Panc1 (cell line): ENCODE results near the gene GBX1. TPM values are rescaled to one million over a fixed set of nuclear protein-coding genes. Genes with fewer than 3 reads are reported as not detected.

Experiments
- ATAC-seq: fragments of 200-7000 bp; cut with Tn5 transposase; 2 replicates; pipeline ENCODE4 v1.9.1; 2020; ENCODE audit warnings: mild to moderate bottlenecking, moderate library complexity
- BruUV-seq: library from RNA; stranded (reverse); fragments of 400-500 nt; replicated peaks from 2 replicates; lab custom pipeline; 2021; lab: Mats Ljungman, UMichigan
- CTCF ChIA-PET: fragments of 300-600 bp; sonication (Branson Sonifier 250); formaldehyde crosslinking; loops from one replicate; lab custom pipeline; 2022; ENCODE audit warnings: antibody characterized with exemption; lab: Charles Lee
- POLR2A ChIA-PET: fragments of 300-600 bp; sonication (Branson Sonifier 250); formaldehyde crosslinking; loops from one replicate; lab custom pipeline; 2022; ENCODE audit warnings: antibody characterized with exemption; lab: Charles Lee
- DNase-seq: peaks from one replicate; pipeline ENCODE4 v3.0.0-alpha.2; 2010; ENCODE audit warnings: low read depth, low spot score
- H3K27ac ChIP-seq: 2 replicates; pipeline ENCODE4 v1.5.1; 2011; ENCODE audit warnings: mild to moderate bottlenecking, low read length, inconsistent platforms
- H3K27me3 ChIP-seq: fragments of 200-500 bp; sonication (Bioruptor generic); 2 replicates; pipeline ENCODE4 v1.6.0; 2014; ENCODE audit warnings: low read length, inconsistent platforms; ENCODE audit not compliant: control insufficient read depth, insufficient read depth
- H3K36me3 ChIP-seq: fragments of 200-500 bp; sonication (Bioruptor generic); 2 replicates; pipeline ENCODE4 v1.5.1; 2014; ENCODE audit warnings: inconsistent platforms, mild to moderate bottlenecking, low read length, moderate library complexity; ENCODE audit not compliant: control insufficient read depth, insufficient read depth
- H3K4me1 ChIP-seq: 2 replicates; pipeline ENCODE4 v1.5.1; 2011; ENCODE audit warnings: inconsistent platforms, mild to moderate bottlenecking, low read length, moderate library complexity; ENCODE audit not compliant: control insufficient read depth, insufficient read depth
- H3K4me3 ChIP-seq, 2 experiments: 2 replicates each; pipeline ENCODE4 v1.5.1; 2011 to 2012; ENCODE audit warnings: low read depth in 2 of 2, low read length in 2 of 2, mild to moderate bottlenecking in 2 of 2, inconsistent platforms in 1 of 2, moderate library complexity in 1 of 2
- H3K9me3 ChIP-seq: fragments of 200-500 bp; sonication (Bioruptor generic); 2 replicates; pipeline ENCODE4 v1.5.1; 2014; ENCODE audit warnings: low read depth, mild to moderate bottlenecking, inconsistent platforms, low read length, moderate library complexity; ENCODE audit not compliant: control insufficient read depth, insufficient read depth
- POLR2AphosphoS5 ChIP-seq: IDR thresholded peaks from 2 replicates; pipeline ENCODE4 v1.6.1; 2012; ENCODE audit warnings: mild to moderate bottlenecking, low read depth, low read length, moderate library complexity
- SIN3A ChIP-seq: IDR thresholded peaks from 2 replicates; pipeline ENCODE4 v1.6.1; 2012; ENCODE audit warnings: low read depth, mild to moderate bottlenecking, low read length, moderate library complexity, borderline replicate concordance; ENCODE audit not compliant: insufficient read depth
- TCF7L2 ChIP-seq: IDR thresholded peaks from 2 replicates; pipeline ENCODE4 v1.6.1; 2011; ENCODE audit warnings: mild to moderate bottlenecking, low read depth, low read length, inconsistent platforms
- in situ Hi-C: cut with HindIII; loops from 2 replicates; pipeline ENCODE4 v1.10.0; 2016; ENCODE audit warnings: low sequenced_read_pairs, low pct_unique_long_range_greater_than_20kb
- intact Hi-C: fragments of 100-400 bp; cut with micrococcal nuclease; formaldehyde crosslinking; loops from one replicate; pipeline ENCODE4 v1.10.0; 2022; ENCODE audit not compliant: unreplicated experiment
- total RNA-seq: library from RNA; stranded (reverse); gene quantifications from one replicate; pipeline ENCODE4 v1.2.1, GENCODE V29; 2021; ENCODE audit not compliant: unreplicated experiment
- TF ChIP-seq, protein P1 (sequence below): fragments of 450-650 bp; IDR thresholded peaks from 2 replicates; pipeline ENCODE4 v1.5.1; 2017; ENCODE audit warnings: mild to moderate bottlenecking
- TF ChIP-seq, protein P2 (sequence below), 2 experiments: IDR thresholded peaks; 2 replicates each; pipeline ENCODE4 v1.6.1; 2011 to 2012; ENCODE audit warnings: low read depth in 2 of 2, control low read depth in 1 of 2, low read length in 1 of 2, mild to moderate bottlenecking in 1 of 2, moderate library complexity in 1 of 2; ENCODE audit not compliant: insufficient read depth in 1 of 2

Gene GBX1
- total RNA-seq, 1 experiment from 2014 or later, result not detected

DNA sequence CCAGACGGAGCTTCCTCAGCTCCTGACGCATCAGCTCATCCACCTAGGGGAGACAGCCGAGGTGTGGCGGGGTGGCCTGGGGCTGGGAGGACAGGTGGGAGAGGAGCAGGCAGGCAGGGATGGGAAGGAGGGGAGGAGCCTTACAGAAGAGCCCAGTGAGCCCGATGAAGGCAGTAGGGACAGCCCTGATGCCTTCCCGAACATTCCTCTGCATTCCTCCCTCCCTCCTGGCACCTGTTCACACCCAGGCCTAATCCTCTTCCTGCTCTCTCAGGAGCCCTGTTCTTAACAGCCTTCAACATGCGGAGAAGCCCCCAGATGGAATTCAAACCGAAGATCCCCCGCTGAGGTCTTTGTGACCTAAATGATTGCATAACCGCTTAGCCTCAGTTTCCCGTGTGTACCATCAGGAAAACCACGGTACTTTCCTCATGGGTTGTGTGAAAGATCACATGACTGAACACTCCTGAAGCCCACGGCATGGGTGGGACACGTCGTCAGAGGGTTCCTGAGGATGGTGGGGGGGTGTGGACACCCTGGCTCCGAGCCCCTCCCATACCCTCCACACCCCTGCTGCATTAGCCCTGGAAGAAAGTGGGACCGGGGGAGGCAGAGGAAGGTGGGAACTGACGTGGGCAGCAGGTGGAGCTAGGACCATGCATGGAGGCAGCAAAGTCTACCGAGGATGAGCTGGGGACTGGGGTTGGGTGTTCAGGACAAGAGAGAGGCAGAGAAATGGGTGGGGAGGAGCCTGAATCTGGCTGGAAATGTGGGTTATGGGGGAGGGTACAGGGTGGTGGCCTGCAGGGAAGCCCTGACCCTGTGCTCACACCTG lies 28.3 kb upstream of the GBX1 start:
- Histone ChIP-seq H3K27me3 (peaks cover 5% of the 10 kb centered on the region), H3K36me3 (no peaks in the 10 kb centered on the region), H3K4me3 (no peak overlapping the region), H3K27ac (no peak overlapping the region), H3K4me1 (no peaks in the 10 kb centered on the region), H3K9me3 (no peaks in the 10 kb centered on the region)
- TF ChIP-seq TCF7L2 (no peak), SIN3A (no peak), POLR2AphosphoS5 (no peak)
- TF ChIP-seq, protein P1, sequence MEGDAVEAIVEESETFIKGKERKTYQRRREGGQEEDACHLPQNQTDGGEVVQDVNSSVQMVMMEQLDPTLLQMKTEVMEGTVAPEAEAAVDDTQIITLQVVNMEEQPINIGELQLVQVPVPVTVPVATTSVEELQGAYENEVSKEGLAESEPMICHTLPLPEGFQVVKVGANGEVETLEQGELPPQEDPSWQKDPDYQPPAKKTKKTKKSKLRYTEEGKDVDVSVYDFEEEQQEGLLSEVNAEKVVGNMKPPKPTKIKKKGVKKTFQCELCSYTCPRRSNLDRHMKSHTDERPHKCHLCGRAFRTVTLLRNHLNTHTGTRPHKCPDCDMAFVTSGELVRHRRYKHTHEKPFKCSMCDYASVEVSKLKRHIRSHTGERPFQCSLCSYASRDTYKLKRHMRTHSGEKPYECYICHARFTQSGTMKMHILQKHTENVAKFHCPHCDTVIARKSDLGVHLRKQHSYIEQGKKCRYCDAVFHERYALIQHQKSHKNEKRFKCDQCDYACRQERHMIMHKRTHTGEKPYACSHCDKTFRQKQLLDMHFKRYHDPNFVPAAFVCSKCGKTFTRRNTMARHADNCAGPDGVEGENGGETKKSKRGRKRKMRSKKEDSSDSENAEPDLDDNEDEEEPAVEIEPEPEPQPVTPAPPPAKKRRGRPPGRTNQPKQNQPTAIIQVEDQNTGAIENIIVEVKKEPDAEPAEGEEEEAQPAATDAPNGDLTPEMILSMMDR, result no peak
- TF ChIP-seq, protein P2, sequence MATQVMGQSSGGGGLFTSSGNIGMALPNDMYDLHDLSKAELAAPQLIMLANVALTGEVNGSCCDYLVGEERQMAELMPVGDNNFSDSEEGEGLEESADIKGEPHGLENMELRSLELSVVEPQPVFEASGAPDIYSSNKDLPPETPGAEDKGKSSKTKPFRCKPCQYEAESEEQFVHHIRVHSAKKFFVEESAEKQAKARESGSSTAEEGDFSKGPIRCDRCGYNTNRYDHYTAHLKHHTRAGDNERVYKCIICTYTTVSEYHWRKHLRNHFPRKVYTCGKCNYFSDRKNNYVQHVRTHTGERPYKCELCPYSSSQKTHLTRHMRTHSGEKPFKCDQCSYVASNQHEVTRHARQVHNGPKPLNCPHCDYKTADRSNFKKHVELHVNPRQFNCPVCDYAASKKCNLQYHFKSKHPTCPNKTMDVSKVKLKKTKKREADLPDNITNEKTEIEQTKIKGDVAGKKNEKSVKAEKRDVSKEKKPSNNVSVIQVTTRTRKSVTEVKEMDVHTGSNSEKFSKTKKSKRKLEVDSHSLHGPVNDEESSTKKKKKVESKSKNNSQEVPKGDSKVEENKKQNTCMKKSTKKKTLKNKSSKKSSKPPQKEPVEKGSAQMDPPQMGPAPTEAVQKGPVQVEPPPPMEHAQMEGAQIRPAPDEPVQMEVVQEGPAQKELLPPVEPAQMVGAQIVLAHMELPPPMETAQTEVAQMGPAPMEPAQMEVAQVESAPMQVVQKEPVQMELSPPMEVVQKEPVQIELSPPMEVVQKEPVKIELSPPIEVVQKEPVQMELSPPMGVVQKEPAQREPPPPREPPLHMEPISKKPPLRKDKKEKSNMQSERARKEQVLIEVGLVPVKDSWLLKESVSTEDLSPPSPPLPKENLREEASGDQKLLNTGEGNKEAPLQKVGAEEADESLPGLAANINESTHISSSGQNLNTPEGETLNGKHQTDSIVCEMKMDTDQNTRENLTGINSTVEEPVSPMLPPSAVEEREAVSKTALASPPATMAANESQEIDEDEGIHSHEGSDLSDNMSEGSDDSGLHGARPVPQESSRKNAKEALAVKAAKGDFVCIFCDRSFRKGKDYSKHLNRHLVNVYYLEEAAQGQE (IDR thresholded peaks at IDR 0.05; ENCODE audit: insufficient read depth in 1 of 2, low read depth in 2 of 2, low read length in 1 of 2), result no peak
- no TSS peak for BruUV-seq
- DNase-seq, result no peak
- no peak for ATAC-seq
- CTCF ChIA-PET, result interaction anchor here (0.6 kb wide), 1 partner anchor 492 kb away, joined by 4 read pairs; no protein-coding TSS in a partner anchor
- intact Hi-C loops (no loop called here), in situ Hi-C loops (no loop called here)
- POLR2A ChIA-PET, result no interaction called here

DNA sequence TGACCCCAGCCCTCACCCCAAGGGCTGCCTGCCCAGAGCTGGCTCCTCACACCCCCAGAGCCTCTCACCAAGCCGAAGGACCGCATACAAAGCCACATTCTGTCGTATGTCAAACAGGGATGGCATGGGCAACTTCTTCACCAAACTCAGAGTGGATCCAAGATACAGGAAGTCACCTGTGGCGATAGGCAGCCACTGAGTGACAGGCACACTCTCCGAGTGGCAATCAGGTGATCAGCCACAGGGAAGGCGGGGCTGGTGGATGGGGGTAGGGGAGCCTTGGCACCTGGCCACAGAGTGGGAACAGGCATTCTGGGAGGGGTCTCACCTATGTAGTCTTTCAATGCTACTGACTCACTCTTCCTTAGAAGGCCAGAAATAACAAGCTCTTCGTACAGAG lies 26.7 kb upstream of the GBX1 start:
- ChIA-PET CTCF (no interaction called here), POLR2A (interaction anchor here (0.6 kb wide), 1 partner anchor 154 kb away, joined by 10 read pairs; no protein-coding TSS in a partner anchor)
- intact Hi-C loops, result no loop called here
- Histone ChIP-seq H3K4me1 (no peaks in the 10 kb centered on the region), H3K36me3 (no peaks in the 10 kb centered on the region), H3K27ac (no peak overlapping the region), H3K4me3 (no peak overlapping the region), H3K9me3 (no peaks in the 10 kb centered on the region), H3K27me3 (peaks cover 5% of the 10 kb centered on the region)
- no TSS peak for BruUV-seq
- in situ Hi-C loops, result no loop called here
- ATAC-seq (no peak), DNase-seq (no peak)
- TF ChIP-seq, protein P1, result no peak
- no peak for TF ChIP-seq TCF7L2
